ENCODE measurements around the gene KCNH3. TPM values are rescaled to one million over a fixed set of nuclear protein-coding genes. Genes with fewer than 3 reads are reported as not detected.

KCNH3 gene
- total RNA-seq, 1 donor from 2014 or later = 0.72 TPM

- H3K4me3 Mint-ChIP-seq = no peak overlapping the region
- TF ChIP-seq CTCF (conservative IDR thresholded peaks at IDR 0.05) = no peak
- no peaks in the 10 kb centered on the region for H3K9me3 Mint-ChIP-seq
- H3K27ac Mint-ChIP-seq = no peak overlapping the region
- no peaks in the 10 kb centered on the region for H3K36me3 Mint-ChIP-seq
- H3K27me3 Mint-ChIP-seq = peaks cover 71% of the 10 kb centered on the region
- no peak for DNase-seq (ENCODE audit: extremely low spot score, unreplicated experiment)
- H3K4me1 Mint-ChIP-seq (ENCODE audit: unreplicated experiment) = peaks cover 6% of the 10 kb centered on the region
Measured at GRCh38 chr12:49548822-49549648, 10.2 kb downstream of the KCNH3 start.

- Mint-ChIP-seq H3K27ac (no peak overlapping the region), H3K4me1 (ENCODE audit: unreplicated experiment) (peaks cover 6% of the 10 kb centered on the region), H3K27me3 (peaks cover 62% of the 10 kb centered on the region), H3K36me3 (no peaks in the 10 kb centered on the region), H3K9me3 (no peaks in the 10 kb centered on the region), H3K4me3 (no peak overlapping the region)
- DNase-seq (ENCODE audit: extremely low spot score, unreplicated experiment) = no peak
- no peak for TF ChIP-seq CTCF (conservative IDR thresholded peaks at IDR 0.05)
Measured at GRCh38 chr12:49549735-49550692, 11.2 kb downstream of the KCNH3 start.

- Mint-ChIP-seq H3K9me3 (no peaks in the 10 kb centered on the region), H3K4me3 (no peak overlapping the region), H3K27me3 (peaks cover 56% of the 10 kb centered on the region), H3K4me1 (ENCODE audit: unreplicated experiment) (peaks cover 6% of the 10 kb centered on the region), H3K36me3 (no peaks in the 10 kb centered on the region), H3K27ac (no peak overlapping the region)
- no peak for DNase-seq (ENCODE audit: extremely low spot score, unreplicated experiment)
- TF ChIP-seq CTCF (conservative IDR thresholded peaks at IDR 0.05) = no peak
Measured at GRCh38 chr12:49550693-49551252, 11.9 kb downstream of the KCNH3 start.

GRCh38 chr12:49552014-49552413 is 13.2 kb downstream of the KCNH3 start:
- TF ChIP-seq CTCF (conservative IDR thresholded peaks at IDR 0.05) = no peak
- DNase-seq (ENCODE audit: extremely low spot score, unreplicated experiment) = no peak
- Mint-ChIP-seq H3K27me3 (peaks cover 48% of the 10 kb centered on the region), H3K4me1 (ENCODE audit: unreplicated experiment) (peaks cover 6% of the 10 kb centered on the region), H3K9me3 (no peaks in the 10 kb centered on the region), H3K4me3 (no peak overlapping the region), H3K36me3 (no peaks in the 10 kb centered on the region), H3K27ac (no peak overlapping the region)

- H3K36me3 Mint-ChIP-seq = no peaks in the 10 kb centered on the region
- H3K27me3 Mint-ChIP-seq = peaks cover 43% of the 10 kb centered on the region
- no peak overlapping the region for H3K27ac Mint-ChIP-seq
- no peak for TF ChIP-seq CTCF (conservative IDR thresholded peaks at IDR 0.05)
- no peak for DNase-seq (ENCODE audit: extremely low spot score, unreplicated experiment)
- H3K9me3 Mint-ChIP-seq = no peaks in the 10 kb centered on the region
- H3K4me1 Mint-ChIP-seq (ENCODE audit: unreplicated experiment) = peaks cover 6% of the 10 kb centered on the region
- no peak overlapping the region for H3K4me3 Mint-ChIP-seq
Measured at GRCh38 chr12:49552425-49552824, 13.6 kb downstream of the KCNH3 start.
